Fibroblast of pulmonary artery (primary cell): ENCODE data around the gene PTGFRN.

ENCODE experiments used
- DNase-seq: peaks from one replicate; pipeline ENCODE4 v3.0.0-alpha.2; 2010; ENCODE audit warnings: low read depth
- H3K4me3 ChIP-seq: replicated peaks from 2 replicates; pipeline ENCODE4 v1.5.1; 2011; ENCODE audit warnings: low read depth, mild to moderate bottlenecking, control low read depth, low read length, moderate library complexity
- TF ChIP-seq, protein P1 (sequence below): IDR thresholded peaks from 2 replicates; pipeline ENCODE4 v1.5.1; 2011; ENCODE audit warnings: mild to moderate bottlenecking, control low read depth, low read length, inconsistent platforms; ENCODE audit errors: missing control alignments

PTGFRN gene

DNA sequence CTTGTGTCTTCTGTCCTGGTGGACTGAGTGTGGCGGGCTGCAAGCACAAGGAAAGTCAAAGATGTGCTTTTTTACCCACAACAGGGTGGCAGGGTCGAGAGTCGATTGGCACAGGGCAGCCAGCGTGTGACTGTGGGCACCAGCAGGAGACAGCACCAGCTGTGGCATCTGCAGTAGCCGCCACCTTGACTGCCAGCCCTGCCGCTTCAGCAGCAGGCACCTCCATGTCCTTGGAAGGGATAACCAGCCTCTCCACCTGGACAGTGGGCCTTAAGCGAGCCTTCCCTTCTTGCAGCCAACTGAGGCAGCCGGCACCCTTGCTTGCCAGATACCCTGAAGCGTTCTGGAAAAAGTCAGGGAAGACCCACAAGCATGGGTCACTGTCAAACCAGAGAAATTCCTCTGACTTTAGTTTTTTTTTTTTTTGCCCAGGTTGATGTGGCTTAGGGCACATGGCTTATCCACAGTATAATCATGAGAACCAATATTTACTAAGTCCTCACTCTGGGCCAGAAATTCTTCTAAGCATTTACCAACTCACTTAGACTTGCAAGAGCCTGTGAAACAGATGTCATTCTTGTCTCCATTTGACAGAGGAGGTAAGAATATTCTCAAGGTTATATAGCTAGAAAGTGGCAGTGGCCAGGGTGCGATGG lies 30.1 kb upstream of the PTGFRN start:
- TF ChIP-seq, protein P1, sequence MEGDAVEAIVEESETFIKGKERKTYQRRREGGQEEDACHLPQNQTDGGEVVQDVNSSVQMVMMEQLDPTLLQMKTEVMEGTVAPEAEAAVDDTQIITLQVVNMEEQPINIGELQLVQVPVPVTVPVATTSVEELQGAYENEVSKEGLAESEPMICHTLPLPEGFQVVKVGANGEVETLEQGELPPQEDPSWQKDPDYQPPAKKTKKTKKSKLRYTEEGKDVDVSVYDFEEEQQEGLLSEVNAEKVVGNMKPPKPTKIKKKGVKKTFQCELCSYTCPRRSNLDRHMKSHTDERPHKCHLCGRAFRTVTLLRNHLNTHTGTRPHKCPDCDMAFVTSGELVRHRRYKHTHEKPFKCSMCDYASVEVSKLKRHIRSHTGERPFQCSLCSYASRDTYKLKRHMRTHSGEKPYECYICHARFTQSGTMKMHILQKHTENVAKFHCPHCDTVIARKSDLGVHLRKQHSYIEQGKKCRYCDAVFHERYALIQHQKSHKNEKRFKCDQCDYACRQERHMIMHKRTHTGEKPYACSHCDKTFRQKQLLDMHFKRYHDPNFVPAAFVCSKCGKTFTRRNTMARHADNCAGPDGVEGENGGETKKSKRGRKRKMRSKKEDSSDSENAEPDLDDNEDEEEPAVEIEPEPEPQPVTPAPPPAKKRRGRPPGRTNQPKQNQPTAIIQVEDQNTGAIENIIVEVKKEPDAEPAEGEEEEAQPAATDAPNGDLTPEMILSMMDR: no peak
- no peak for DNase-seq
- H3K4me3 ChIP-seq: no peak overlapping the region

DNA sequence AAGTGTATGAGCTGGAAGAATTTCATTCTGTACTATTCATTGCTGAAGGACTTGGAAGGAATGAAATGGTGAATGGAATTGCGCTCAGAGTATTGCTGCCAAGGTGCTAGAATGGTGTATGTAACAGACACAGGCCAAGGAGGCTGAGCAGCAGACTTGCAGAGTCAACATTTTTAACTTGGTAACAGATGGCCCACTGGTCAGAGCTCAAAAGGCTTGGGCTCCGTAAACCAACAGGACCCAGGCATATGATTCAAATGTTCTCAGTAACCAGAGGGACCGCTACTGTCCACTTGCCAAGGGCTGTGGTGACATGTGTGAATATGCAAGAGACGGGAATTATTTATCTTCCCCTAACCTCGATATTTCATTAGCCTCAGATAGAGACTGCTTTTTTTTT lies 28.8 kb upstream of the PTGFRN start:
- no peak for DNase-seq
- H3K4me3 ChIP-seq: no peak overlapping the region
- TF ChIP-seq, protein P1: no peak

DNA sequence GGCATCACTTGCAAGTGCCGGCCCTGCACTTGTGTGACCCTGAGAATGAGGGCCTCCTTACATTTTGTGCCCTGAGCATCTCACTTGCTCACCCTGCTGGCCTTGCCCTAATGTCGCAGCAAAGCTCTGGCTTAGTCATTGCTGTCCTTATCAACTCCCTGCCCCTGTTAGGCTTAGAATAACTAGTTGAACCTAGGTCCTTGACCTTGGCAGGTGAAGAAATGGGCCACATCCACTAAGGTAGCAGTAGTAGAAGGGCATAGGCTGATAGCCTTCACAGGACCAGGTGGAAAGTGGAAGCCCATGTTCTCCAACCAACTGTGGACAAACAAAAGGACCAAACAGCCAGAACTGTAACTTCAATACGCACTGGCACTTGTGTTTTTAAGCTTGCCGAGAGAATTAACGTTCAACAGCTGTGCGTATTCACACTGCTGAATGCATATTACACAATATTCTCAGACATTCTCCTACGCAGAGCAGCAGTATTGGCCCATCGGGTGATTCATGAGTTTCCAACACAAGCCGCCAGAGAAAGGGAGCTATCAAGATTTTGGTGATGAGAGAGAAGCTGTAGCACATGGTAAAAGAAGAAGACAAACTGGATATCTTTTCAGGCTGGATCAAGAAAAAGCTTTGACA lies 27.7 kb upstream of the PTGFRN start:
- peak; percentile 99 for DNase-seq
- TF ChIP-seq, protein P1: peak; percentile 49
- no peak overlapping the region for H3K4me3 ChIP-seq

DNA sequence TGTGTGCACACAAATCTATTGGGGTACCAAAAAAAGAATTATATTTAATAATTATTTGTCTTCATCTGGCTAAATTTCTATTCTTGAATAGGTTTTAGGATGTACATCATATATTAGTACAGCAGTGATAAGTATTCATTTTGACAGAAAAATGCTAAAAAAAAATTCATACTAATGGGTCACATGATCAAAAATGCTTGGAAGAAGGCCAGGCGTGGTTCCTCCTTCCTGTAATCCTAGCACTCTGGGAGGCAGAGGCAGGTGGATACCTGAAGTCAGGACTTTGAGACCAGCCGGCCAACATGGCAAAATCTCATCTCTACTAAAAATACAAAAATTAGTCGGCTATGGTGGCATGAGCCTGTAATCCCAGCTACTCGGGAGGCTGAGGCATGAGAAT lies 26.9 kb upstream of the PTGFRN start:
- DNase-seq: no peak
- H3K4me3 ChIP-seq: no peak overlapping the region
- TF ChIP-seq, protein P1: no peak

DNA sequence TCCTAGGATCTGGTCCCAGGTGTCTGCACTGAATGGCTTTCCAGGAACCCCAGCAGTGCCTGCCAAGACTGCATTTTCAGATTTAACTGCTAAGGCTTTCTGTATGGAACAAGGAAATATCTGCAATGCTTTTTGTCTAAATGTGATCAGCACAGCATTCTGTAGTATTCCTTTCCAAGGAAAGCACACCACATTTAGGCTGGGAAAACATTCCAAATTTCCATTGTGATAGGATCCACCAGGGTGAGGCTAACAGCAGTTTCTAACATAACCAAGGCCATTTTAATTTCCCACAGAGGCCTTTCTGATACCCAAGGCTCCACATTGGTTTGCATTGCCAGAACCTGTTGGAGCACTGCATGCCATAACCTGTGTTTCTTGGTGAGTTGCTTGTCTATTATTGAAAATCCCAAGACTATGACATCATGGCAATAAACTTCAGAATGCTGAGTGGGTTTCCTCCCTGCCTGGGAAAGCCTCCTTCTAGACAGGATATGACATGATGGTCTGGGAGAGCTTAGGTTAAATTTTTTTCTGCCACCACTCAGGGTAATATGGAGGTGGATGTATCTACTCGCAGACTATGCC lies 23.3 kb upstream of the PTGFRN start:
- TF ChIP-seq, protein P1: no peak
- H3K4me3 ChIP-seq: no peak overlapping the region
- peak; percentile 87 for DNase-seq

DNA sequence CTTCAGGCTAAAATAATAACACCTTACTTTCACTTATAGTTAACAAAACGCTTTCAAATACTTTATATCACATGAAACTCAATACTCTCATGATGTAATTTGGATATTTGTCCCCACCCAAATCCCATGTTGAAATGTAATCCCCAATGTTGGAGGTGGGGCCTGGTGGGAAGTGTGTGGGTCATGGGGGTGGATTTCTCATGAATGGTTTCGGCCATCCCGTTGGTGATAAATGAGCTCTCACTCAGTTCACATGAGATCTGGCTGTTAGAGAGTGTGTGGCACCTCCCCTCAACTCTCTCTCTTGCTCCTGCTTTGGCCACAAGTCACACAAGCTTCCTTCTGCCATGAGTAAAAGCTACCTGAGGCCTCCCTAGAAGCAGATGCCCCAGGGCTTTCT lies 22.5 kb upstream of the PTGFRN start:
- TF ChIP-seq, protein P1: no peak
- no peak for DNase-seq
- H3K4me3 ChIP-seq: no peak overlapping the region
